Fibroblast of mammary gland (primary cell): ENCODE data around the gene RXFP1.

ENCODE experiments used
- DNase-seq: peaks from one replicate; pipeline ENCODE4 v3.0.0-alpha.2; 2010; ENCODE audit warnings: low read depth
- H3K4me3 ChIP-seq: 2 replicates; pipeline ENCODE4 v1.5.1; 2011; ENCODE audit warnings: low read depth, mild to moderate bottlenecking, low read length, moderate library complexity; ENCODE audit not compliant: control insufficient read depth
- CTCF ChIP-seq: conservative IDR thresholded peaks from 2 replicates; pipeline ENCODE4 v1.5.1; 2011; ENCODE audit warnings: low read depth, low read length, inconsistent platforms; ENCODE audit not compliant: control insufficient read depth, insufficient read depth

The RXFP1 gene

GRCh38 chr4:158613046-158613445 is 91.4 kb downstream of the RXFP1 start:
- TF ChIP-seq CTCF = no peak
- no peak overlapping the region for H3K4me3 ChIP-seq
- no peak for DNase-seq

GRCh38 chr4:158617956-158618355 is 96.3 kb downstream of the RXFP1 start:
- DNase-seq = no peak
- H3K4me3 ChIP-seq = no peak overlapping the region
- no peak for TF ChIP-seq CTCF

GRCh38 chr4:158621729-158622128 is 100.0 kb downstream of the RXFP1 start:
- no peak for DNase-seq
- H3K4me3 ChIP-seq = no peak overlapping the region
- TF ChIP-seq CTCF = no peak

GRCh38 chr4:158622251-158622650 is 100.6 kb downstream of the RXFP1 start:
- H3K4me3 ChIP-seq = no peak overlapping the region
- no peak for TF ChIP-seq CTCF
- DNase-seq = peak; percentile 18

- TF ChIP-seq CTCF = peak; percentile 79
- H3K4me3 ChIP-seq = no peak overlapping the region
- DNase-seq = peak; percentile 79
Observed at GRCh38 chr4:158624889-158625478, 103.3 kb downstream of the RXFP1 start.

- TF ChIP-seq CTCF = no peak
- no peak overlapping the region for H3K4me3 ChIP-seq
- DNase-seq = no peak
Observed at GRCh38 chr4:158625544-158625943, 103.9 kb downstream of the RXFP1 start.

GRCh38 chr4:158630893-158631292 is 109.2 kb downstream of the RXFP1 start:
- peak; percentile 52 for DNase-seq
- TF ChIP-seq CTCF = no peak
- no peak overlapping the region for H3K4me3 ChIP-seq
